Fibroblast of peridontal ligament (primary cell): ENCODE measurements around the gene DGKQ.
"Not testable (repeated sequence)": the region's sequence is repeated elsewhere in the genome, so short reads cannot be mapped to it uniquely, and the experiment has no call there.

ENCODE experiments used
- DNase-seq: peaks from one replicate; pipeline ENCODE4 v3.0.0-alpha.2; 2010; ENCODE audit errors: extremely low read depth

Gene DGKQ

GRCh38 chr4:1009542-1010394 lies 36.4 kb upstream of the DGKQ start:
- peak; percentile 28 for DNase-seq

DNA sequence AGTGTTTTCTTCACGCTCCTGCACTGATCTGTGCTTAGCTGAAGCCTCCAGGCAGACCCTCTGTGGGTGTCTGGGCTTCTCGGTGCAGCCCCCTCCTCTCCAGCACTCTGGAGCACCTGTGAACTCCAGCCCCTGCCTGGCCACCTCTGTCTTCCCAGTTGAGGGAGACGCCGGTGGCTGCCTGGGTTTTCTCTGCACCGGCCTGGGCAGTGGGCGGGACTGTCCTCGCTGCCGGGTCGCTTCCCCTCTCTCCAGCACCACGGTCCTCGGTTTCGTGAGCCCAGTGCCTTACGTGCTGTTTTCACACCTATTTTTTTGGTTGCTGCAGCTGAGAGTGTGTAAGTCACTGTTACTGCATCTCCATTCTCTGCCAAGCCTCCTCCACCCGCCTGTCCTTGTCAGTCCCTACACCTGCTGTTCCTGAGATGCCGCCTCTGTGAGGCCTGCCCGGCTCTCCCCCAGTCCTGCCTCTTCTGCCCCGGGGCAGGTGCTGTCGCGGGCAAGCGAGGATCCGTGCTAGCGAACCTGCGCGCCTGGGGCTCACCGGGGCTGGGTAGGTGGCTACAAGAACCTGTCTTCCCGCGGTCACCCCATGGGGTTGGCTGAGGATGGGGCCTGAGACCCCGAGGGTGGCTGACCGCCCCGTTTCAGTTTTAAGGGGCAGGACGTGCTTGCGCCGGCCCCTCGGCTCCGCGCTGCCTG lies 35.6 kb upstream of the DGKQ start:
- DNase-seq: no peak

- DNase-seq: no peak
Observed at GRCh38 chr4:1006856-1007255, 33.5 kb upstream of the DGKQ start.

- no peak for DNase-seq
Observed at GRCh38 chr4:1004557-1005485, 31.5 kb upstream of the DGKQ start.

DNA sequence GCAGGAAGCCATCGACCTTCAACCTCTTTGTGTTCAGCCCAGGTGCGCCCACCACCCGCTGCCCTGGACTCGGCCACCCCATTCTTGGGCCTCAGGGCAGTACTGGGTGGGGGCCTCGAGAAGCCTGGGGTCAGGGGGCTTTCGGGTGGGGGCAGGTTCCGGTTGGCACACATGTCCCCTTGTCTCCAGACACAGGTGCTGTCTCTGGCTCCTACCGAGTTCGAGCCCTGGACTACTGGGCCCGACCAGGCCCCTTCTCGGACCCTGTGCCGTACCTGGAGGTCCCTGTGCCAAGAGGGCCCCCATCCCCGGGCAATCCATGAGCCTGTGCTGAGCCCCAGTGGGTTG lies 30.7 kb upstream of the DGKQ start:
- DNase-seq: no peak

- DNase-seq: no peak
Observed at GRCh38 chr4:1003271-1004070, 30.1 kb upstream of the DGKQ start.

DNA sequence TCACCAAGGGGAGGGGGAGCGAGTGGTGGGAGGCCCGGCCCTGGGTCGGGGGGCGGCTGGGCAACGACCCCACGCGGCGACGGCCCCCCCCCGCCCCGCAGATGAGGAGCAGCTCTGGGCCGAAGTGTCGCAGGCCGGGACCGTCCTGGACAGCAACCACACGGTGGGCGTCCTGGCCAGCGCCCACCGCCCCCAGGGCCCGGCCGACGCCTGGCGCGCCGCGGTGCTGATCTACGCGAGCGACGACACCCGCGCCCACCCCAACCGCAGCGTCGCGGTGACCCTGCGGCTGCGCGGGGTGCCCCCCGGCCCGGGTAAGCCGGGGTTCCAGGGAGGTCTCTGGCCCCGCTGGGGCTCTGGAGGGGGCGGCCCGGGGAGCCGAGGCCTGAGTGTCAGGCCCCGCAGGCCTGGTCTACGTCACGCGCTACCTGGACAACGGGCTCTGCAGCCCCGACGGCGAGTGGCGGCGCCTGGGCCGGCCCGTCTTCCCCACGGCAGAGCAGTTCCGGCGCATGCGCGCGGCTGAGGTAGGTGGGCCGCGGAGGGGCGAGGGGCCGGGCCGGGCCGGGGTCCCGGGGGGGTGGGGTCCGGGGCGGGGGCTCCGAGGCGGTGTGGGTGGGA lies 29.4 kb upstream of the DGKQ start:
- no peak for DNase-seq

- DNase-seq: no peak
Observed at GRCh38 chr4:1002131-1002630, 28.8 kb upstream of the DGKQ start.

DNA sequence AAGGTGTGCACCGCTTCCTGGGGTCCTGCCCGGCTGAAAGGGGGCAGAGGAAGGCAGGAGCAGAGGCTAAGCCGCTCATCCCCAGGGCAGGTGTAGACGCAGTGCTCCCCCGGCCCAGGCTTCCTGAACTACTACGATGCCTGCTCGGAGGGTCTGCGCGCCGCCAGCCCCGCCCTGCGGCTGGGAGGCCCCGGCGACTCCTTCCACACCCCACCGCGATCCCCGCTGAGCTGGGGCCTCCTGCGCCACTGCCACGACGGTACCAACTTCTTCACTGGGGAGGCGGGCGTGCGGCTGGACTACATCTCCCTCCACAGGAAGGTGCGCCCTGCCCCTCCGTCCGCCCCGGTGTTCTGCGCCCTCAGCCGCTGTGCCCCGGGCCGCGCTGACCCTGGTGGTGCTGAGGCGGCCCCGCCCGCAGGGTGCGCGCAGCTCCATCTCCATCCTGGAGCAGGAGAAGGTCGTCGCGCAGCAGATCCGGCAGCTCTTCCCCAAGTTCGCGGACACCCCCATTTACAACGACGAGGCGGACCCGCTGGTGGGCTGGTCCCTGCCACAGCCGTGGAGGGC lies 28.3 kb upstream of the DGKQ start:
- DNase-seq: no peak

DNA sequence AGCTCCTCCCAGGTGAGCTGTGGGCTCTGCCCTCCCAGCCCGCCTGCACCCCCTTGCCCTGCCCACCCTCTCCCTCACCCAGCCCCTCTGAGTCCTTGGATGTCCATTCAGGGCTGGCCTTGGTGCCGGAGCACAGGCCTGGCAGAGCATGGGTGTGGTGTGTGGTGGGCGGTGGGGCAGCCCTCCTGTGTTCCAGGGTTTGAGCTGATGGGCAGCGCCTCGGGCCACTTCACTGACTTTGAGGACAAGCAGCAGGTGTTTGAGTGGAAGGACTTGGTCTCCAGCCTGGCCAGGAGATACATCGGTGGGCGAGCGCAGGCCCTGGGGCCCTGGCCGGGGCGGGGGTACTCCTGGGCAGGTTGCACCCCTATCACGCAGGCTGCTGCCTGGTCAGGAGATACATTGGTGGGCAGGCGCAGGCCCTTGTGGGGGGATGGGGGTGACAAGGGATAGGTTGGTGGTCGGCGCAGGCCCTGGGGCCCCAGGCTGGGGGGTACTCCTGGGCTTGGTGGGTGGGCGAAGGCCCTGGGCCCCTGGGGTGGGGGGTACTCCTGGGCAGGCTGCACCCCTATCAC lies 27.4 kb upstream of the DGKQ start:
- no peak for DNase-seq

DNA sequence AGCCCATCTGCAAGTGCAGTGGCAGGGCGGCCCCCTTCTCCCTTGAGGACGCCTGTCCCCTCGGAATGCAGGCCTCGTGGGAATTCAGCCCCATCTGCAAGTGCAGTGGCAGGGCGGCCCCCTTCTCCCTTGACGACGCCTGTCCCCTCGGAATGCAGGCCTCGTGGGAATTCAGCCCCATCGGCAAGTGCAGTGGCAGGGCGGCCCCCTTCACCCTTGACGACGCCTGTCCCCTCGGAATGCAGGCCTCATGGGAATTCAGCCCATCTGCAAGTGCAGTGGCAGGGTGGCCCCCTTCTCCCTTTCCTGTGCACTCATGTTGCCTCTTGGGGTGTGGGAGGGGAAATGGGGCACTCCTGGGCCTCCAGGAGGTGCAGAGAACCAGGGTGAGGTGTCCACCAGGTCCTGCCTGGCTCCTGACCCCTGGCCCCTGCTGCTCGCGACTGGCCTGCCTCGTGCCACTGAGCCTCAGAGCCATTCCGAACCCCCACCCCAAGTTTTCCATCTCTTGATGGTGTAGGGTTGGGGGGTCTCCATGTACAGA lies 26.6 kb upstream of the DGKQ start:
- no peak for DNase-seq

DNA sequence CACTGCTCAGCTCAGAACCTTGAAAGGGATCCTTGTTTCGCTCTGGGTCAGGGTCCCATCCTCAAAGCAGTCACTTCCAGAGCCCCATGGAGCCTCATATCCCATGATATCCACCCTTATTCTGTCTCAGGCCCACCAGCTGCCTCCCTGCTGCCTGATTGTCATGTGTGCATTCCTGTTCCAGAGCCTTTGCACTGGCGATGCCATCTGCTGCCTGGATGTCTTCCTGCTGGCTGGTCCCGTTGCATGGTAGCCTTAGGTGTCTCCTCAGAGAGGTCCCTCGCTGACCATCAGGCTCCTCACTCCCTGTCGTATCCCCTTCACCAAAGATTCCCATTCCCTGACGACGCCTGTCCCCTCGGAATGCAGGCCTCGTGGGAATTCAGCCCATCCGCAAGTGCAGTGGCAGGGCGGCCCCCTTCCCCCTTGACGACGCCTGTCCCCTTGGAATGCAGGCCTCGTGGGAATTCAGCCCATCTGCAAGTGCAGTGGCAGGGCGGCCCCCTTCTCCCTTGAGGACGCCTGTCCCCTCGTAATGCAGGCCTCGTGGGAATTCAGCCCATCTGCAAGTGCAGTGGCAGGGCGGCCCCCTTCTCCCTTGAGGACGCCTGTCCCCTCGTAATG lies 26.0 kb upstream of the DGKQ start:
- DNase-seq: not testable (repeated sequence)

DNA sequence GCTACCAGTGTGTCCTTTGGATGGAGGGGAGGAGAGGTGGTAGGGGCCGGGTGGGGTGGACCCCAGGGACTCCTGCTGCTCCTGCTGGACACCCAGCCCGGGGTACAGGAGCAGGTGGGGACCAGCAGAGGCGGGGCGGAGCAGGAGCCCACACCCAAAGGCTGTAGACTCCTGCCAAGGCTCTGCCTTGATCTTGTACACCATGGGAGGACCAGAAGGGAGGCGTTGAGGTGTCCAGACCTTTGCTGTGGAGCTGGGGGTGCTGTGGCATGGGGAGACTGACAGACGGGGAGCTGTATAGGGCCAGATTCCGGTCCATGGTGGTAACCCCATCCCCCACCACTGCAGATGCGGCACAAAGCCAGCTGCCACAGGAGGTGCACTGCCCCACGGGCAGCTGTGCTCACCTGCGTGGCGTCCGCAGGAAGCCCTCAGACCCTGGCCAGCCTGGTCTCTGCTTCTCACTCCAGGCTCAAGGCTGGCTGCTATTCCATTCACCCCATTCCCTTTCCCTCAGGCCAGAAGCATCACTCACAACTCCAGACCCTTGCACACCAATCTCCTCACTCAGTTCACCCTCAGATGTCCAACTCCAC lies 24.8 kb upstream of the DGKQ start:
- no peak for DNase-seq

- no peak for DNase-seq
Observed at GRCh38 chr4:997375-998071, 24.2 kb upstream of the DGKQ start.

- DNase-seq: no peak
Observed at GRCh38 chr4:996997-997374, 23.6 kb upstream of the DGKQ start.

DNA sequence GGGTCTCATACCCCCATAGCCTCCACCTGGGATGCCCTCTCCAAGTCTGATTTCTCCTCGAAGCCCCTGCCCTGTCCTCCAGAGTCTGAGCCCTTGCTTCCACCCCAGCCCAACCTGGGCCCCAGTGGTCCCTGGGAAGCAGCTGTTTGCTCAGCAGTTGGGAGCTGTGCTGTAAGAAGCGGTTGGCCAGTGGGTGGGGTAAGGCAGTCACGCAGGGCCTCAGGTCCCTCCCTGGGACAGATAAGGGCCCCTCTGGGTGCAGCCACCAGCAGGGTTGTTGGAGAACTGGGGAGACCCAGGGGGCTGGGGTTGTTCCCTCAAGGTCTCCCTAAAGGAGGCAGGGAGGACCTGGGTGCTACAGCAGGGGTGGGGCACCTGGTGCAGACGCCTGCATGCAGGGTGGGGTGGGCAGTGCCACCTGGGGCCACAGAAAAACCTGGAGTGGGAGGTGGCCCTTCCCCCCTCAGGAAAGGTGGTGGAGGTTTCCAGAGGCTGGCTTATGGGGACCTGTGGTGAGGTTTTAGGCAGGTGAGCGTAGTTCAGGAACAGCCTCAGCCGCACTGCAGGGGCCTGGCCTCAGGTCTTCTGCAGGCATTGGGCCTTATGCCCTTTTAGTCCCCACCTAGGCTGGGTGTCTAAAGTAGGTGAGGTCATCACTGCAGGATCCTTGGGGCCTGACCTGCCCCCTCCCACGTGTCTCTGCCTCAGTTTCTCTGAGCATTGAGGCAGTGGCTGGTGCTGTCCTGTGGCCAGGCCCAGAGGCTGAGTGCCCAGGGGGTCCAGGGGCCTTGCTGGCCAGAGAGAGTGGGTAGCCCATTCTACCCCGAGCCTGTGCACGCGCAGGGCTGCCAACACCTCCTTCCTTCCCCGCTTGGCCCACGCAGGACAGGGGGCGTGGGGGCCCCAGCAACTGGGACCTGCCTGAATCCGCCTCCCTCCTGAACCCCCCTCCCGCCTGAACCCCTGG lies 22.9 kb upstream of the DGKQ start:
- DNase-seq: no peak
